Measurements from ENCODE around the gene SLC41A2.

DNA sequence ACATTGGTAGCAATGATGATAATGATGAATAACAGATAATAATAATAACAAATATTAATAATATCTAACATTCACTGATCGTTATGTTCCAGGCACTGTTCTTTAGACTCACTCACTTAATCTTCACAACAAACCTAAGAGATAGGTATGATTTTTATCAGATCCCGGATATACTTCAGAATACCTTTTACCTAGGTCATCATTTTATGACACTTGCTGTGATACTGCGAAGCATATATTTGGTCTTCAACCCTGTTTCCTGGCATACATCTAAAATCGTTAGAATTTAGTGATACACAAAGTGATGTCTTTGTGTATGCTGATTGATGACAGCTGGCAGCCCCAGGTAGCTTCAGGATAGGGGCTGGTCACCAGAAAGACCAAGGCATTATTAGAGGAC lies 46.1 kb downstream of the SLC41A2 start:
- TF ChIP-seq, protein P1, sequence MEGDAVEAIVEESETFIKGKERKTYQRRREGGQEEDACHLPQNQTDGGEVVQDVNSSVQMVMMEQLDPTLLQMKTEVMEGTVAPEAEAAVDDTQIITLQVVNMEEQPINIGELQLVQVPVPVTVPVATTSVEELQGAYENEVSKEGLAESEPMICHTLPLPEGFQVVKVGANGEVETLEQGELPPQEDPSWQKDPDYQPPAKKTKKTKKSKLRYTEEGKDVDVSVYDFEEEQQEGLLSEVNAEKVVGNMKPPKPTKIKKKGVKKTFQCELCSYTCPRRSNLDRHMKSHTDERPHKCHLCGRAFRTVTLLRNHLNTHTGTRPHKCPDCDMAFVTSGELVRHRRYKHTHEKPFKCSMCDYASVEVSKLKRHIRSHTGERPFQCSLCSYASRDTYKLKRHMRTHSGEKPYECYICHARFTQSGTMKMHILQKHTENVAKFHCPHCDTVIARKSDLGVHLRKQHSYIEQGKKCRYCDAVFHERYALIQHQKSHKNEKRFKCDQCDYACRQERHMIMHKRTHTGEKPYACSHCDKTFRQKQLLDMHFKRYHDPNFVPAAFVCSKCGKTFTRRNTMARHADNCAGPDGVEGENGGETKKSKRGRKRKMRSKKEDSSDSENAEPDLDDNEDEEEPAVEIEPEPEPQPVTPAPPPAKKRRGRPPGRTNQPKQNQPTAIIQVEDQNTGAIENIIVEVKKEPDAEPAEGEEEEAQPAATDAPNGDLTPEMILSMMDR (optimal IDR thresholded peaks at IDR 0.05 in 1 of 3, IDR thresholded peaks at IDR 0.05 in 1 of 3, conservative IDR thresholded peaks at IDR 0.05 in 1 of 3; ENCODE audit: extremely low read depth in 1 of 3, insufficient read depth in 2 of 3, low read length in 3 of 3) = no peak
- TF ChIP-seq EZH2 (IDR thresholded peaks at IDR 0.05; ENCODE audit: low read length) = no peak

Measured in keratinocyte (primary cell).